HEK293T (cell line): ENCODE measurements around the gene CAVIN1.

Experiments used
- BHLHE40 ChIP-seq: fragments of 450-650 bp; IDR thresholded peaks from 2 replicates; pipeline ENCODE4 v1.6.1; 2016; ENCODE audit warnings: mild to moderate bottlenecking, moderate library complexity, borderline replicate concordance
- ELF4 ChIP-seq: fragments of 450-650 bp; IDR thresholded peaks from 2 replicates; pipeline ENCODE4 v1.6.1; 2017; ENCODE audit warnings: antibody characterized with exemption
- FOXA1 ChIP-seq: fragments of 450-650 bp; IDR thresholded peaks from 2 replicates; pipeline ENCODE4 v1.6.1; 2016; ENCODE audit warnings: mild to moderate bottlenecking
- FOXK2 ChIP-seq: fragments of 450-650 bp; IDR thresholded peaks from 2 replicates; pipeline ENCODE4 v1.6.1; 2016; ENCODE audit warnings: mild to moderate bottlenecking
- FOXM1 ChIP-seq: fragments of 450-650 bp; IDR thresholded peaks from 2 replicates; pipeline ENCODE4 v1.6.1; 2017; ENCODE audit warnings: mild to moderate bottlenecking, borderline replicate concordance
- NFRKB ChIP-seq: fragments of 450-650 bp; IDR thresholded peaks from 2 replicates; pipeline ENCODE4 v1.6.1; 2016; ENCODE audit warnings: mild to moderate bottlenecking, moderate library complexity
- SP1 ChIP-seq: fragments of 450-650 bp; IDR thresholded peaks from 2 replicates; pipeline ENCODE4 v1.6.1; 2017
- SUZ12 ChIP-seq: fragments of 450-650 bp; IDR thresholded peaks from 2 replicates; pipeline ENCODE4 v1.6.1; 2016; ENCODE audit warnings: mild to moderate bottlenecking
- TARDBP ChIP-seq: fragments of 450-650 bp; IDR thresholded peaks from 2 replicates; pipeline ENCODE4 v1.6.1; 2016
- TF ChIP-seq, protein P1 (sequence below): fragments of 450-650 bp; IDR thresholded peaks from 2 replicates; pipeline ENCODE4 v1.6.1; 2016

DNA sequence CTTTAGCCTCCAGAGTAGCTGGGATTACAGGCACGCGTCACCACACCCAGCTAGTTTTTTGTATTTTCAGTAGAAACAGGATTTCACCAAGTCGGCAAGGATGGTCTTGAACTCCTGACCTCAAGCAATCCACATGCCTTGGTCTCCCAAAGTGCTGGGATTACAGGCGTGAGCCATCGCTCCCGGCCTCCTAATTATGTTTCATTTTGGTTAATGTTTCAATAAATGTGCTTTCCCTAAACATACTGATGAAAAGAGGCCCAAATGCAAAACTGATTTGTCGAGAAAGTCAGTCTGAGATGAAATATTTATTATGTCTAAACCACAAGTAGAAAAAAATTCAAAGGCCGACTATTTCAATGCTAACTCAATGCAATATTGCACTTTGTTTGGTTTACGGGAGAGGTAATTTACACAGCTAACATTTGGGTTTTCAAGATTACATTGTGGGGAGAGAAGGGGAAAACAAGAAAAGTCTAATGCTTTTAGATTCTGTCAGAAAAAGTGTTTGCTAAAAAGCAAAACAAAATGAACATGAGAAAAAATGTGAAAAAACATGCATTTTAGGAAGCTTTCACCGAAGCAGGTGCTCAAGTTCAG, 44.6 kb downstream of the CAVIN1 start:
- TF ChIP-seq SP1 (no peak), BHLHE40 (no peak), FOXK2 (no peak), TARDBP (no peak), FOXM1 (no peak), SUZ12 (no peak), ELF4 (no peak), FOXA1 (no peak), NFRKB (no peak)
- TF ChIP-seq, protein P1, sequence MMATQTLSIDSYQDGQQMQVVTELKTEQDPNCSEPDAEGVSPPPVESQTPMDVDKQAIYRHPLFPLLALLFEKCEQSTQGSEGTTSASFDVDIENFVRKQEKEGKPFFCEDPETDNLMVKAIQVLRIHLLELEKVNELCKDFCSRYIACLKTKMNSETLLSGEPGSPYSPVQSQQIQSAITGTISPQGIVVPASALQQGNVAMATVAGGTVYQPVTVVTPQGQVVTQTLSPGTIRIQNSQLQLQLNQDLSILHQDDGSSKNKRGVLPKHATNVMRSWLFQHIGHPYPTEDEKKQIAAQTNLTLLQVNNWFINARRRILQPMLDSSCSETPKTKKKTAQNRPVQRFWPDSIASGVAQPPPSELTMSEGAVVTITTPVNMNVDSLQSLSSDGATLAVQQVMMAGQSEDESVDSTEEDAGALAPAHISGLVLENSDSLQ = no peak
